Gastroesophageal sphincter (tissue), 4 donors: ENCODE measurements around the gene DENND11. TPM values are rescaled to one million over a fixed set of nuclear protein-coding genes. Genes with fewer than 3 reads are reported as not detected.

Experiments
- ATAC-seq: fragments of 150-250 bp; one replicate; pipeline ENCODE4 v1.9.1; 2016; ENCODE audit warnings: mild to moderate bottlenecking, moderate library complexity
- H3K27ac ChIP-seq, 4 donors: fragments of 200-600 bp; sonication (generic) in 3 of 4; 1 replicate in 3 of 4; 2 replicates in 1 of 4; pipeline ENCODE4 v1.5.1; 2016 to 2019
- H3K27me3 ChIP-seq: fragments of 200-600 bp; sonication (generic); one replicate; pipeline ENCODE4 v1.5.1; 2019
- H3K36me3 ChIP-seq, 2 donors: fragments of 200-600 bp; sonication (generic); one replicate each; pipeline ENCODE4 v1.5.1; 2019; ENCODE audit warnings: control low read depth in 1 of 2
- H3K4me1 ChIP-seq, 3 donors: fragments of 200-600 bp; sonication (generic); 1 replicate in 2 of 3; 2 replicates in 1 of 3; pipeline ENCODE4 v1.5.1; 2016 to 2019; ENCODE audit warnings: control low read depth in 2 of 3
- H3K4me3 ChIP-seq, 2 donors: fragments of 200-600 bp; sonication (generic); one replicate each; pipeline ENCODE4 v1.5.1; 2019; ENCODE audit warnings: mild to moderate bottlenecking in 1 of 2, moderate library complexity in 1 of 2
- H3K9me3 ChIP-seq, 3 donors: fragments of 200-600 bp; sonication (generic); one replicate each; pipeline ENCODE4 v1.5.1; 2017 to 2019; ENCODE audit warnings: control low read depth in 2 of 3
- EP300 ChIP-seq: sonication (generic); formaldehyde crosslinking; IDR thresholded peaks from one replicate; pipeline ENCODE4 v1.6.1; 2017; ENCODE audit warnings: antibody characterized with exemption, mild to moderate bottlenecking
- POLR2A ChIP-seq, 2 donors: fragments of 450-650 bp; IDR thresholded peaks; one replicate each; pipeline ENCODE4 v1.6.1; 2017; ENCODE audit warnings: antibody characterized with exemption in 2 of 2, mild to moderate bottlenecking in 2 of 2, moderate library complexity in 1 of 2
- POLR2AphosphoS5 ChIP-seq: sonication (generic); formaldehyde crosslinking; IDR thresholded peaks from one replicate; pipeline ENCODE4 v1.6.1; 2017; ENCODE audit warnings: antibody characterized with exemption
- WGBS, 2 donors: methylation state at CpG; one replicate each; pipeline ENCODE4 v1.1.5; 2018; ENCODE audit warnings: low coverage in 1 of 2; 5-methylcytosine and 5-hydroxymethylcytosine counted together
- total RNA-seq, 4 donors: library from RNA; depleted of rRNA; stranded (reverse); fragments of >200 nt; gene quantifications; one replicate each; pipeline ENCODE4 v1.1.0, GENCODE V29; 2016
- TF ChIP-seq, protein P1 (sequence below), 4 experiments: fragments of 200-600 bp in 2 of 4; fragments of 450-650 bp in 2 of 4; sonication (generic) in 1 of 4; IDR thresholded peaks; one replicate each; pipeline ENCODE4 v1.5.1; 2017 to 2019; ENCODE audit warnings: antibody characterized with exemption in 4 of 4, mild to moderate bottlenecking in 2 of 4, moderate library complexity in 2 of 4

DENND11 gene
- total RNA-seq, 4 donors from 2014 or later, result 17.1 to 21.9 (median 19.9) TPM

DNA sequence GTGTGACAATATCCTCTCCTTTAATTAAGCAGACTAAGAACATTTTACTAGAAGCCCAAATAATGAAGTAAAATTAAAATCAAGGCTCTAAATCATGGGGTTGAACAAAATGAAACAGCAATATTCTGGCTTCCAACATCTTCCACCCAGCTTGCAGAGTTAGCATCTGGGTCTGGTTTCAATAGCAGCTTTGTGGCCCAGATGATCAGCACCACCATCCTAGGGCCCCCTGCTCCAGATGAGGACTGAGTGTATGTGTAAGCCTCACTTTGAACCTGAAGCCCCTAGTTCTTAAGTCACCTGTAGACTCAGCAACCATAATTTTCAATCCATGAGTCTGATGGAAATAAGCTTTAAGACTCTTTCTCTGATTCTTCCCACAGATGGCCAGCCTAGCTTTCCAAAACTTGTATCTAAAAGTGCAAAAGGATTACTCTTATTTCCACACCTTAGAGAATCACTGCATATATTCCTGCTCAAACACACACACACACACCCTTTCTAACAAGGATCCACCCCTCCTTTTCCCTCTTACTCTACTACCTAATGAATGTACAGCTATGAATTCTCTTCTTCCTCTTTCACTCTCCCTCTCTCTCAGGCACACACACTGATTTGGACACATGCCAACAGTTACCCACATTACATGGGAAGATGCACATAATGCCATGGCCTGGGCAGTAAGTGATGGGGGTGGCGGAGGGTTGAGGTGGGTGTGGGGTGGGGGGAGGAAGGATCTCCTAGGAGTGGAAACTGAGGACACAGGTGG lies 3.5 kb downstream of the DENND11 start:
- Histone ChIP-seq H3K27me3 (no peaks in the 10 kb centered on the region), H3K9me3 (no peaks in the 10 kb centered on the region), H3K4me3 (no peak overlapping the region), H3K4me1 (peaks cover 5 to 67% (median 9%) of the 10 kb centered on the region in 3 donors), H3K36me3 (no peaks in the 10 kb centered on the region), H3K27ac (no peak overlapping the region)
- 67% methylated on average over 1 of the region's 1 CpG; no CpG with 5 or more reads in 1 of the 2 donors for WGBS, 2 donors
- TF ChIP-seq POLR2A (IDR thresholded peaks at IDR 0.05) (no peak), POLR2AphosphoS5 (no peak), EP300 (no peak)
- TF ChIP-seq, protein P1, sequence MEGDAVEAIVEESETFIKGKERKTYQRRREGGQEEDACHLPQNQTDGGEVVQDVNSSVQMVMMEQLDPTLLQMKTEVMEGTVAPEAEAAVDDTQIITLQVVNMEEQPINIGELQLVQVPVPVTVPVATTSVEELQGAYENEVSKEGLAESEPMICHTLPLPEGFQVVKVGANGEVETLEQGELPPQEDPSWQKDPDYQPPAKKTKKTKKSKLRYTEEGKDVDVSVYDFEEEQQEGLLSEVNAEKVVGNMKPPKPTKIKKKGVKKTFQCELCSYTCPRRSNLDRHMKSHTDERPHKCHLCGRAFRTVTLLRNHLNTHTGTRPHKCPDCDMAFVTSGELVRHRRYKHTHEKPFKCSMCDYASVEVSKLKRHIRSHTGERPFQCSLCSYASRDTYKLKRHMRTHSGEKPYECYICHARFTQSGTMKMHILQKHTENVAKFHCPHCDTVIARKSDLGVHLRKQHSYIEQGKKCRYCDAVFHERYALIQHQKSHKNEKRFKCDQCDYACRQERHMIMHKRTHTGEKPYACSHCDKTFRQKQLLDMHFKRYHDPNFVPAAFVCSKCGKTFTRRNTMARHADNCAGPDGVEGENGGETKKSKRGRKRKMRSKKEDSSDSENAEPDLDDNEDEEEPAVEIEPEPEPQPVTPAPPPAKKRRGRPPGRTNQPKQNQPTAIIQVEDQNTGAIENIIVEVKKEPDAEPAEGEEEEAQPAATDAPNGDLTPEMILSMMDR (IDR thresholded peaks at IDR 0.05), result no peak
- ATAC-seq, result no peak

DNA sequence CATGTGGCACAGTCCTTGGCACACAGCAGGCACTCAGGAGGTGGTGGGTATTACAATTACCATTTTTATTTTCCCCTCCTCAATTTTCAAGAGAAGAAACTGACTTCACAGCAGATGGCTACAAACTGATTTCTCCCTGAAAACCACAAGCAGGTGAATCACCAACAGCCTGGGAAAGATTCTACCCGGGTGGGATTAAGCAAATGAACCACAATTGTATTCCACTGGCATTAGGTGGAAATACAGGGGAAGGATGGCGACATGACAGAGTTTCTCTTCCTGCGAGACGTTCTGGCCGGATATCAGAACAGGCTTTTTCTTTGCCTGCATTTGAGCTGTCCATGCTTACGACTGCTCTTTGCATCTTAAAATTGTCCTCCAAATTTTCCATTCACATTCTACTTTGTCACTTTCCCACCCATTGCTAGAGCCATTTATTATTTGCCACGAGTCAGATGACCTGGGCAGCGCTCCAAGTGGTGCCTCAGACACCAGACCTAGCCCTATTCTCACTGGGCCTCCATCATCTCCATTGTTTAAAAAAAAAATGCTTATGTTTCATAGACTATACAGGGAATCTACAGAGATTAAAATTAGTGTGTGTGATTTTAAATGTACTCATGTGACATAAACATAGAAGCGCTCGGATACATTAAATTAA lies 4.6 kb downstream of the DENND11 start:
- Histone ChIP-seq H3K27me3 (no peaks in the 10 kb centered on the region), H3K27ac (no peak overlapping the region), H3K36me3 (no peaks in the 10 kb centered on the region), H3K4me1 (peaks cover 0 to 56% (median 4%) of the 10 kb centered on the region in 3 donors), H3K4me3 (no peak overlapping the region), H3K9me3 (no peaks in the 10 kb centered on the region)
- WGBS, 2 donors, result 55 to 71% methylated on average over 10 of the region's 10 CpGs
- no peak for ATAC-seq
- TF ChIP-seq POLR2AphosphoS5 (no peak), POLR2A (IDR thresholded peaks at IDR 0.05) (no peak), EP300 (no peak)
- TF ChIP-seq, protein P1 (IDR thresholded peaks at IDR 0.05), result no peak

DNA sequence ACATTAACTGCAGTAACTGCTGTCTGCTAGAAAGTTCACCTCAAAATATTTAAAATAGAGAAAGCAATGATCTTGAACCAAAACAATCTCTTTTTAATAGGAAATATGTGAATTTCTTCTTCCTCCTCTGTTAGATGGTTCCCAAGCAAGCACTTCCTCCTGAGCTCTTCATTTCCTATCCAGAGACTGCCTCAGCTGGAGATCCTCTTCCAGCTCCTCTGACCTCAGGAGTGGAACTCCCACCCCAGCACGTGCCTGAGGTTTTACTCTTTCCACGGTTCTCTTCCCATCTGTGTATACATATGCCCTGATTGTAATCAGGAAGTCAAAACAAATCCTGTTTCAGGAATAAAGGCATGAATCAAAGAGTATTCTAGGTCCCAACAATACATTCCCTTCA lies 5.6 kb downstream of the DENND11 start:
- ATAC-seq, result no peak
- Histone ChIP-seq H3K27ac (no peak overlapping the region), H3K27me3 (no peaks in the 10 kb centered on the region), H3K36me3 (no peaks in the 10 kb centered on the region), H3K4me3 (no peak overlapping the region), H3K9me3 (no peaks in the 10 kb centered on the region), H3K4me1 (peaks cover 0 to 56% (median 4%) of the 10 kb centered on the region in 3 donors)
- WGBS, 2 donors, result 33 to 44% methylated on average over 2 of the region's 2 CpGs
- no peak for TF ChIP-seq EP300
- TF ChIP-seq POLR2A (IDR thresholded peaks at IDR 0.05), result no peak
- TF ChIP-seq, protein P1 (IDR thresholded peaks at IDR 0.05), result no peak
- TF ChIP-seq POLR2AphosphoS5, result no peak

DNA sequence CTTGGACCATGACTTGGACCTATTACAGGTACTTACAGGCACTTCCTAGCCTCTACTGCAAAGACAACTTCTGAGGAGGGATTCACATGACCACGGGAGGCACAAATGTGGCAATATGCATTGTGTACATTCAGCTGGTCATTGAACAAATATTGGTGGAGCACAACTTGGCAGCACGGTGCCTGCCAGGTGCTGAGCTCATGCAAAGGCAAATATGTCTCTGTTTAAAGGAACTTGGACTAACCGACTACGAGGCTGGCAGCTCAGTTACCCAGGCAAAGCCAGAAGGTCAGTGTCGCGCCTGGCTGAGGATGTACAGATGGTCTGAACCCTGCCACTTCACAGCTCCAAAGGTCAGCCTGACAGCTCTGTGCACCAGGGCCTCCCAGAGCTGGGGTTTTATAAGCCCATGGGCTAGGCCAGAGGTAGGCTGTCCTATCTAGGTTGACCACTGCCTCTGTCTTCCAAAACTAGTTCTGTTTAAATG lies 6.1 kb downstream of the DENND11 start:
- H3K9me3 ChIP-seq, result no peaks in the 10 kb centered on the region
- H3K27me3 ChIP-seq, result no peaks in the 10 kb centered on the region
- peaks cover 0 to 54% (median 3%) of the 10 kb centered on the region in 3 donors for H3K4me1 ChIP-seq
- TF ChIP-seq POLR2A (IDR thresholded peaks at IDR 0.05), result no peak
- TF ChIP-seq POLR2AphosphoS5, result no peak
- TF ChIP-seq, protein P1 (IDR thresholded peaks at IDR 0.05), result no peak
- no peak for TF ChIP-seq EP300
- ATAC-seq, result no peak
- WGBS, 2 donors, result 76 to 88% methylated on average over 1 to 4 of the region's 6 CpGs
- no peak overlapping the region for H3K27ac ChIP-seq
- no peaks in the 10 kb centered on the region for H3K36me3 ChIP-seq
- H3K4me3 ChIP-seq, result no peak overlapping the region
